Stimulated activated CD4-positive, alpha-beta T cell treated with anti-CD3 and anti-CD28 coated beads, TNF-alpha, amount 100 ng/mL, for 1 hour (primary cell): Measurements from ENCODE around the gene MYL7.
"Not testable (repeated sequence)": the region's sequence is repeated elsewhere in the genome, so short reads cannot be mapped to it uniquely, and the experiment has no call there.

Experiments
- DNase-seq, 3 donors: peaks; one replicate each; pipeline ENCODE4 v3.0.0-alpha.2; 2020; ENCODE audit warnings: low read depth in 3 of 3, low spot score in 1 of 3

Gene MYL7

DNA sequence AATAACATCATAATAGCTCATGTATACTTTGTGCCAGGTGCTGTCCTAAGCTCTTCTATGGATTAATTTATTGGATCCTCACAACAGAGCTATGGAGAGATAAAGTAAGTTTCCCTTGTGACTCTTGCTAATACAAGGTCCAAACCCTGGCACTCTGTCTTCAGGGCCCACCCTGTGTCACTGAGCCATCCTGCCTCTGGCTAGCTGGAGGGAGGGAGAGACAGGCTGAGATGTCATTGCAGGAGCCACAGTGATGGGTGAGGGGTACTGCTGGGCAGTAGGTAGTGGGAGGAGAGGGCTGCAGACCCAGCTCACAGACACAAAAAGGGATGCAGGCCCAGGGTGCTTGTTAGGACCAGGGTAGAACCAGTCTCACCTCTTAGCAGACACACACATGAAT lies 31.2 kb upstream of the MYL7 start:
- no peak for DNase-seq

DNA sequence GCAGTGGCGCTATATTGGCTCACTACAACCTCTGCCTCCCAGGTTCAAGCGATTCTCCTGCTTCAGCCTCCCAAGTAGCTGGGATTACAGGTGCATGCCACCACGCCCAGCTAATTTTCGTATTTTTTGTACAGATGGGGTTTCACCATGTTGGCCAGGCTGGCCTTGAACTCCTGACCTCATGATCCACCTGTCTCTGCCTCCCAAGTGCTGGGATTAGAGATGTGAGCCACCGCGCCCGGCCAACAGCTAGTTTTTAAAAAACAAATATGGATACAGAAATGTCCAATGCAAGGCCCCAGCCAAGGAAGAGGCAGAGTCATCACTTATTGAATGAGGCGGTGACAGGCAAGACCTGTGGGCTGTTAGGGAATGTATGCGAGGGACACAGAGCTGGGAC lies 30.8 kb upstream of the MYL7 start:
- not testable (repeated sequence) for DNase-seq

DNA sequence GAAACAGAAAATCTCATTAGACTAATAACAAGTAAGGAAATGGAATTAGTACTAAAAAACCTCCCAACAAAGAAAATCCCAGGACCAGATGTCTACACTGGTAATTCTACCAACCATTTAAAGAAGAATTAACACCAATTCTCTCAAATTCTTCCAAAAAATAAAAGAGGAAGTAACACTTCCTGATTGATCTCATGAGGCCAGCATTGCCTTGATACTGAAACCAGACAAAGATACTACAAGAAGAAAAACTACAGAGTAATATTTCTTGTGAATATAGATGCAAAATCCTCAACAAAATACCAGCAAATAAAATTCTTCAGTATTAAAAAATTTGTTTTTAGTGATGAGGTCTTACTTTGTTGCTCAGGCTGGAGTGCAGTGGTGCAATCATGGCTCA lies 26.8 kb upstream of the MYL7 start:
- DNase-seq, result no peak

DNA sequence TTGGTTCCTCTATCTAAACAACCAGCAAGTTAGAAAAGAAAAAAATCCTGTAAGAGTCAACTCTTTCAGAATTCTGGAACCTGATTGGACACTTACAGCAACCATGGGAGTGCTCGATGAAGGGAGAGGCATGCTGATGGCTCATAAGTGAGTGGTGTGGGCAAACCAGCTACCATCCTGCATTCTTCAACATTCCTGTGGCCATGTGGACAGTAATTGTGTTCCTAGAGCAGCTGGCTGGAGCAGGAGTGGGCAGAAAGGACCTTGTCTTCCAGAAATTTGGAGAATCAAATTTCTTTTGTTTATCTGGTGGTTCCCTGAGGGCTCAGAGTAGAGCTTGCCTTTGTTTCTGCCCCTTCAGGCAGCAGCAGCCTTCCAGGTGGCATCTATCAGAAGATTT lies 22.5 kb upstream of the MYL7 start:
- DNase-seq, result no peak

DNA sequence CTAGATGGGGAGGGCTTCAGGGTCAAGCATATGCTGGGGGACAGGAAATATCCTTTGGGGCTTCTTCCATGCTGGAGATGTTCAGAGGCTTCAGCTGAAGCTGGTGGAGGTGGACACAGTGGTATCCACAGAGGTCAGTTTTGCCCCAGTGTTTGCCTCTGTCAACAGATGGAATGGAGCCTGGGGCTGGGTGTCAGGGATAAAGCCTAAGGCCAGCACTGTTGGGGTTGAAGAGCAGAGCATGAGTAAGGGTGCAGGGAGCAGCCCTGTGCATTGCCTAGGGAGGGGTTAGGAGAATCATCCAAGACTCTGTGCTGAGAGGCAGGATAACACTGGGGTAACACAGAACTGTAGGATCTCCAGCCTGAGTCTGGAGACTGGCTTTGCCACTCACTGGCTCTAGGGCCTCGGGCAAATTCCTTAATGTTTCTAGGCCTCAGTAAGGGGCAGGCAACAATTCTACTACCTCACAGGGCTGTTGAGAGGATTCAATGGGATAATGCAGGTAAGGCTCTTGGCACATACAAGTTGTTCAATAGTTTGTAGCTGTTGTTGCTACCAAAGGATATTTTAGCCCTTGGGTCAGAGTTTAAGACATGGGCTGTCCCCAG lies 21.8 kb upstream of the MYL7 start:
- no peak for DNase-seq

DNA sequence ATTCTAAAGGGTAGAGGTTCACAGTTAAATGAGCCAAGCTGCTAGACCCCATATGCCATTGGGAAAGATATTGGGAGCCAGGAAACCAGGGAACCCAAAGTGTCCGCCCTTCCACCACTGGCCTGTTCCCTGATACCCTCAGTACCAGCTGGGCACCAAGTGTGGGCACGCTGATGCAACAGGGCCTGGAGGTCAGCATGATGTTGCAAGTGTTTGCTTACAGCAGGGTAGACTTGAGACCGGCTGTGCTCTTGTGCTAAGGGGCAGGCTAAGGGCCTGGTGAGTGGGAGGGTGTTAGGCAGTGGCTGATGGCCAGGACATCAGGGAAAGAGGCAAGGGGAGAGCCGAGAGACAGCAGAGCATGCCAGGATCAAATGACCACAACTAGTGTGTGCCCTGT lies 21.0 kb upstream of the MYL7 start:
- DNase-seq, result no peak

DNA sequence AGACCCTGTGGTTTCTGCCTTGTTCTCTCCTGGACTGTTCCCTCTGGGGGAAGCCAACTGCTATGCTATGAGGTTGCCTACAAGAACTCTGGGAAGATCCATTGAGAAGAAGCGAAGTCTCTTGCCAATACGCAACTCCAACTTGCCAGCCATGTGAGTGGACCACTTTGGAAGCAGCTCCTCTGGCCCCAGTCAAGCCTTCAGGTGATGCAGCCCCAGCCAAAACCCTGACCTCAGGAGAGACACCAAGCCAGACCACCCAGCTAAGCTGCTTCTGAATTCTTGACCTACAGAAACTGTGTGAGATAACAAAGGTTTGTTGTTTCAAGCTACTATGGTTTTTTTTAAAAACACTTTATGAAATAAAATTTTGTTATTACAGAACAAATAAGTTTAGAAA lies 20.2 kb upstream of the MYL7 start:
- DNase-seq, result no peak

DNA sequence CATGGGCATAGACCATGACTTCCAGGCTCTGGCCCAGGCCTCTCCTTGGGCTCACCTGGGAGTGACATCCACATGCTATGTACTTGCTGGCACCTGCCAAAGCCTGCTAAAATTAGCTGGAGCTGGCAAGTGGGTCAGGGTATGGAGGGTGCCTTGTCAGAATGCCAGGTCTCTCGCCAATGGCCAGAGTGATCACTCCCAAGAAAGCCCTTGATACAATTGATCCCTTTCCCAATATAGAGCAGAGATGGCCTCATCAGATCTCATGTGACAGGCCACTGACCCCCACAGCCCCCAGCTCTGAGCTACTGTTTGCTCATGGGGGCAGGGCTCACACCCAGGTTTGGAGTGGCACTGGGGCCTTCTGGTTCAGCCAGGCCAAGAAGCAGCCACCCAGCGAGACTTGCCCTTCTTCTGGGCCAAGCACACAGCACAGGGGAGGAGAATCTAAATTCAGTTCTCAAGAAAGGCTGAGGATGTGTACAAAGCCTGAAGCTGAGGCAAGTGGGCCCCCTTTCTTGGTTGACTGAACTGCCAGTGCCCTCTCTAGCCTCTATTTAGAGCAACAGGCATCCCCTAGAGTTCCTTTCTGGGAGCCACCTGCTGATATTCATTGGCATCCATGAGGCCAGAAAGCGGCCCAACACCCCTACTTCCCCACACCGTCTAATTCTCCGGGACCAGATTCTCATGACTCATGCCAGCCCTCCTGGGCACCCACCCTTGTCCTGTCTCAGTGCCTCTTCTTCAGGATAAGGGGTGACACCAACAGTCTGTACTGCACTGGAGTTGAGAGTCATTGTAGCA lies 18.9 kb upstream of the MYL7 start:
- no peak for DNase-seq

DNA sequence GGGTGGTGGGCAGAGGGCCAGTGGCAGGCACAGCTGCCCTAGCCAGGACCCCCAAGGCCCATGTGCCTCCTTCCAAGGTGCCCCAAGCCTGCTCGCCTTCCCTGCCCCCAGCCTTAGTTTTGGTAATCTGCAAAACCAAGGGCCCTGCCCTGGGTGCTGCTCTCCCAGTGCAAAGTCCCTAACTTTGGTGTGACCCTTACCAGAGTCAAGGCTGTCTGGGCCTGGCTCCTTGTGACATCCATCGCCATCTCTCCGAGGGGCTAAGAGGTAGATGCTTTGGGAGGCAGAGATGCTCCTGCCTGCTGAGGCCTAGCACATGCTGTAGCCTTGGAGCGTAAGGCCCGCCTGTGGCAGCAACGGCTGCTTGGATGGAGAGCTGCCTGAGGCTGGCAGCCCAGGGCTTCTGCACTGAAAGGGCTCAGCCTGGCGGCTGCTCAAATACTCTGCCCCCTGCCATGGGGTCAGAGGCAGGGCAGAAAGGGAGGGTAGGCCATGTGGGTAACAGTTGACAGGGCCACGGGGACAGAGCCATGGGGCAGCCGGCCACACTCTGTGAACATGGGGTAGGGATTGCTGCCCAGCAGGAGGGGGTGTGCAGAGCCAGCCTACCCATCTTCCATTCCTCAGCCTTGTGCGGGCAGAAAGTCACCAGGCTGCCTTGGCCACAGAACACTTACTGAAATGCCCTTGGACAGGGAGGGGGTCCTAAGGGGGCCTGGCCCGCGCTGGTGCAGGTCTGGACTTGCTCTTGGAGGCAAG lies 17.9 kb upstream of the MYL7 start:
- no peak for DNase-seq

DNA sequence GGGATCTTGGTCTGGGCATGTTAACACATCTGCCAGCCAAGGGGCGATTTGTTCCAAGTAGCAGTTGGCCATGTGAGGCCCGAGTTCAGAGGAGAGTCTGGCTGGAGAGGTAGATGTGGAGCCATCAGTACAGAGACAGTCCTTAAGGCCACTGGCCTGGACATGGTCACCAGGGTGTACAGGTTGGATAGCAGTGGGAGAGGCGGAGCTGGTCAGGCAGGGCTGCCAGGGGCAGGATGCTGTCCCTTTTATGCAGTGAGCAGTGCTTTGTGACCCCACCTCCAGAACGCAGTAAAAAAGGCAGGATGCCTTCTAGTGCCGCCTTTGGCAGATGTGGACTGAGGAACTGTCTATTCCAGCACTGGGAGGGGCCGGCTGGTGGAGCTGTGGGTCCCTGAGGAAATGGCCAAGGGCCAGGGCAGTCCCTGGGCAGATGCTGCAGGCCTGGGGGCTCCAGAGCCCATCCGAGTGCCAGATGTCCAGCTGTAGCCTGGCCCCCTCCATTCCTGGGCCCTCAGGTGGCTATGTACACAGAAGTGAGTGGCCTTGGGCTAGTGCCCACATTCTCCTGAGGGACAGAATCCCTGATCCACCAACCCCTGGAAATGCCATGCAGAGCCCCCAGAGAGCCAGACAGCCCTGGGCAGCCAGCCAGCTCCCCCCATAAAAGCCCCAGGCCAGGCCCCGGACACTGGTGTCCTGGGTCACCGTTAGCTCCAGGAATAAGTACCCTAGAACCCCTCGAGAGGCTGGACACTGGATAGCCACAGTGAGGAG lies 17.2 kb upstream of the MYL7 start:
- no peak for DNase-seq

DNA sequence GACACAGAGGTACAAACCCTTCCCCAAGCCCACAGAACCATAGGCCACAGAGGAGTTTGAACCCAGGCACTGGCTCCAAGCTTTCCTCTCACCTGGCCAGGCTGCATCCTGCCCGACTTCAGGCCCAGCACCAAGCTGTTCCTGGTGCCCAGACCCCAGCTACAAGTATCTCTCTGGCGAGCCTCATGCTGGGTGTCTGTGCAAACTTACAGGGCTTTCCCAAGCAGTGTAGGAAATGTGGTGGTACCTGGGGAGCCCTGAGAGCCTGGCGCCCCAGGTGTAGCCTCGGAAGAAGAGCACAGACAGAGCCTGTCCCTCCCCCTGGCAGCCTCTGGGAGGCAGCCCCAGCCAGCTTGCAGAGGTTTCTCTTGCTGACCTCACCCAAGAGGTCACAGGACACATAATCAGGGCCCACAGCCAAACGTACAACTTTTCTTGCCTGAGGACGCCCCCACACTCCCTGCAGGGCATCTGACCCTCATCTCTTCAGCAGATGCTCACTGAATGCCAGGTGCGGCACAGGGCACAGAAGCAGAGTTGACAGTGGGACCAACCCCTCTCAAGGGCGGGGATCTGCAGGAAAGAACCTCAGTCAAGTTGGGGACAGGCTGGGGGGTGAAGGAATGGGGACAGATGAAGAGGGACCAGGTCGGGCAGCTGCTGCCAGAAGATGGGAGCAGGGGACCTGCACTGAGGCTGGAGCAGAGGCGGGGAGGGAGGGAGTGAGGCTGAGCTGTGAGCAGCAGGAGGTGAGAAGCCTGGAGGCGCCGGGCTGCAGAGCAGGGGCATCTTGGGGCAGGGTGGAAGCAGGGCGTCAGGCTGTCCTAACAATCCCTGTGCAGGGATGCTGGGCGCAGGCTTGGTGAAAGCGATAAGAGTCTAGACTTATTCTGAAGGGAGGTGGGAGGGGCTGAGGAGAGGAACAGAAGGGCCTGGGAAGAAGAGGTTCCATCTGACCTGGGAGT lies 16.3 kb upstream of the MYL7 start:
- no peak for DNase-seq

DNA sequence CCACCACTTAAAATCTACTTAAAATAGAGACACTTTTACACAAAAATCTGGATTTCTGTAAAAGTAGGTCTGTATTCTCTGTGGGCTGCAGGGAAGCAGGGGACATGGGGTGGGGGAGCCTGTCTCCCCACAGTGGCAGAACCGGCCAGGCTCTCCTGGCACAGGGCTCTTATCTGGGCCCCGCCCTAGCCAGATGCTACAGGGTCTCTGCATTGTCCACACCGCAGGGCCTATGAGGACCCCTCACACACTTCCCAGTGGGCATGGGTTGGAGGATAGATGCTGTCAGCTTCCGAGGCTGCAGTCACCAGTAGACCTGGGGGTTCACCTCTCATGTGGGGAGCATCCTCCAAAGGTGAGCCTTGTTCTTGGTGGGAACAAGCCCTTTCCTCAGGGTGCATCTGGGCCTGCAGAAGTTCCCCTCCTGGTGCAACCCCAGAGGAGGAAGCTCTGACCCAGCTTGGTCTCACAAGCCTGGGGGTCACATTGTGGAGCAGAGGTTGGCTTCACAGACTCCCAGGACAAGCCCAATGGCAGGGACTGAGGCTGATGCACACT lies 15.4 kb upstream of the MYL7 start:
- no peak for DNase-seq

DNA sequence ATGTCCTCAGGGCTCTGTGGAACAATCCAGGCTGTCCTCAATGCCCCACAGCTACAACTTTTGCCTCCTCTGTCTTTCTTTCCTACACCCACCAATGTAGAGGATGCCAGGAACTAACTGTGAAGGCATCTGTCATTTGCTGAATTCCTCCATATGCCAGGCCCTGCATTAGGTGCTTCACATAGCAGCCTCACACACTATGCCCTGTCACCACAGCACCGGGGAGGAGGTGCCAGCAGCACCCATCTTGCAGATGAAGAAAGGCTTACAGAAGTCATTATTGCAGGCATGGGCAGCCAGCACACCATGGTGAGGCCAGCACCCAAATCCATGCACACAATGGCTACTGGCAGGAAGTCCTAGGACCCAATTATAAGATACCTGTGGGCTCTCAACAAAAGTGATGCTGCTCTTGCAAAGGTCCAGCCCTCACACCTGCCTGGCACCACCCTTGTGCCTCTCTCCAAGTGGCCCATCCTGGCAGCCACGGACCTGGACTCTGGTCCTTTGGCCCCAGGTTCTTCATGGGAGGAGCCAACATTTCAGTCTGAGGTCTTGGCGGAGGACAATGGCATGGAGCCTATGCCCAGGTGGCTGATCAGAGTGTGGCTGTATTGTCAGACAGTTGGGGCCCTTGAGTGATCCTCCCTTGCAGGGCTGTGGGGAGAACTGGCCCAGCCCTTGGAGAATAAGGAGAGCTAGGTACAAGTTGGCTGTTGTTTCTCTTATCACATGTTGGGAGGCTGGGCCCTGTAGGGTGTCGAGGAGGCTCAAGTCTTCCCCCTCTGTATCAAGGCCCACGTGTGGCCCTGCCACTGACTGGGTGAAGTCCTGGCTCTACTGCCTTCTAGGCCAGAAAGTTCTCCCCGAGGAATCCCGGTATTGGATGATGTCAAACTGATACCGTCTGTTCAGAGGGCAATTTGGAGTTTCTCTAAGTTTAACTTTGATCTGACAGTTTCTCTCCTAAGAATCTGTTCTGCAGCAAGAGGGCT lies 14.4 kb upstream of the MYL7 start:
- no peak for DNase-seq

DNA sequence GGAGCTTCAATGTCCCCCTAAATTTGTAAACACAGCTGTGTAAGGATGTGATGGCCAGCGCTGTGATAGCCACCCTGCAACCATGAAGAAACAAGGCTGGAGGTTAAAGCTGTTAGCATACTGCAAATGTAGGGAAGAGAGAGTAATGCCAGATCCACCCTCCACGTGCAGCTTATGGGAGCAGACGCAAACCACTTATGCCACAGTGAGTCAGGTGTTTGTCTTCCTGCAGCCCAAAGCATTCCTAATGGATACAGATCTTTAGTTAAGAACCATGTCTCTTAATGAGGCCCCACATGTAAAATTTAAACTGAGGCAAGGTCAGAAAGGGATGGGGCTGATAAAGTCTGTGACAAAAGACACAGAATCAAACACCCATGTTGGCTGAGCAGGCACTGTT lies 13.6 kb upstream of the MYL7 start:
- DNase-seq, result no peak

DNA sequence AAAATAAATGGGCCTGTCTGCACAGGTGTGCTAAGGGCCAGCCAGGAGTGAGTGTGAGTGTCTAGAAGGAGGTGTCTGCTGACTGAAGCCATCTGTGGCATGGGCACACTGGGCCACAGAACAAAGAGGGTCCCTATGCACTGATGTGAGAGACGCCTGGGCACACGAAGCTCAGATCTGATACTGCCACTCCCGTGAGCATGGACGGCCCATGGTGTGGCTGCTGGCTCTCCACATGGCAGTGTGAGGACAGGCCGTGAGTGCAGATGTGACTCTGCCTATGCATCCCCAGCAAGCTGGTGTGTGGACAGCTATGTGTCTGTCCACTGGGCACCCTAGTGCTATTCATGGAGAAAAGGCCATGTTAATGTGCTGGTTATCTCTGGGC lies 12.8 kb upstream of the MYL7 start:
- no peak for DNase-seq

DNA sequence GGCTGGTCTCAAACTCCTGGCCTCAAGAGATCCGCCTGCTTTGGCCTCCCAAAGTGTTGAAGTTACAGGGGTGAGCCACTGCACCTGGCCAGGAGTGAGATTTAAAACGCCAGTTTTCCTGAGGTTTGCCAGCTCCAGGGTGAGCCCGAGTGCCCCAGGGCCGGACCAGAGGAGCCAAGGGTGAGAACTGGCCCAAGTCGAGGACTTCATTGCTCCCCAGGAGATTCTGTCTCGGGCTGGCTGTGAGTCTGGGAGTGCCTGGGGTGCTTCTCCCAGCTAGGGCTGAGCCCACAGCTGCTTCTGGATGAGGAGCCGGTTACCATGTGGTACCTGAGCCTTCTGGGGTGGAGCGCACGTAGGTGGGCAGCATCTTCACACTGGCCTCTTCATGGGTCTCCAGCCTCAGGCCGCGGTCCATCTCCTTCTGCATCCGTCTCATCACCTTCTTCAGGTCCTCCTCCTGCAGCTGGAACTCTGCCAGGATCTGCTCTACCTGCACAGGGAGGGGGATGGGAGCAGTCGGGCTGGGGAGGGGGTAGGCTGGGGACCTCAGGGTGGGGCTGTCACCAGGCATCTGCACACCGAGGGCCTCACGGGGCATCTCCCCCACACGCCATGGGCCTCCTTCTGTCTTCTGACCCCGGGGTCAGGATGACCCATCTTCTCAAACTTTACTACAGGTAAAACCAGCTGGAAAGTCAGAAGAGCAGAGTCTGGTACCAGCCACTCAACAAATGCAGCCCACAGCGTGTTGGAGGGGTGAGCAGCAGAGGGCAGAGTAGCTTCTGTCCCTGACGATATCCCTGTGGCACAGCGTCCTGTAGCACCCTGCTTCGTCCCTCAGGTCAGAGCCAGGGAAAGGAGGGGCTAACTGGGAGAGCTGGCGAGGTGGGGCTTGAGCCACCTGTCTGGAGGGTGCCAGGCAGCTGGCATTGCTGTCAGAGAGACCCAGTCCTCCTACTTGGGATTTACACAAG lies 12.1 kb upstream of the MYL7 start:
- no peak for DNase-seq

DNA sequence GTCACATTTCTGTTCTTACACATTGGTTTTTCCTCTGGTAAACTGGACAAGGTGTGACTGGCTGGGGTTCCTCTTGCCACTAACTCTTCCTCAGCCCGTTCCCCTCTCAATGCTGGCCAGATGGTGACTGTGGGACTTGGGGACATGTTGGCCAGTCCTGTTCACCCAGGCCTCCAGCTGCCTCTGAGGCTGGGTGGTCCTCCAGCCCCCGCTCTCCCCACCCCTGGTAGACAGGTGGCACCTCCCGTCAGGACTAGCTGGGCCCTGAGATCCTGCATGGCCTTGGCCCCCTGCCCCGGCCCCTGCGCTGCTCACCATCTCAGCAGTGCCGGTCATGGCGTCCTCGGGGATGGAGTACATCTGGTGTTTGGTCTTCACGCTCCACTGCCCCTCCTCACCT lies 10.8 kb upstream of the MYL7 start:
- DNase-seq, result no peak
